ENCODE measurements around the gene BAG2. TPM values are rescaled to one million over a fixed set of nuclear protein-coding genes. Genes with fewer than 3 reads are reported as not detected.
A peak's percentile ranks its signal among the peaks of the same experiment; 100 is the strongest.

The BAG2 gene
- 6.3 and 8.2 TPM in 2 replicates for polyA plus RNA-seq (2014; cell fraction: cytosol; rRNA removed)
- 4.4 and 5.0 TPM in 2 replicates for polyA plus RNA-seq (2014; cell fraction: nucleus; rRNA removed)

- peak; percentile 86 for DNase-seq (ENCODE audit: low spot score)
Observed at GRCh38 chr6:57172136-57173055, at the start of gene BAG2. TSS of gene BAG2 (plus strand) at chr6:57172326. CDS start at chr6:57172698, 372 bp downstream.

- DNase-seq (ENCODE audit: low spot score), result no peak
Observed at GRCh38 chr6:57123111-57123510, 49.0 kb upstream of the BAG2 start.

GRCh38 chr6:57127763-57128162 is 44.4 kb upstream of the BAG2 start:
- no peak for DNase-seq (ENCODE audit: low spot score)

- DNase-seq (ENCODE audit: low spot score), result peak; percentile 16
Observed at GRCh38 chr6:57130661-57131177, 41.4 kb upstream of the BAG2 start.

GRCh38 chr6:57134954-57135353 is 37.2 kb upstream of the BAG2 start:
- DNase-seq (ENCODE audit: low spot score), result peak; percentile 97

- DNase-seq (ENCODE audit: low spot score), result peak; percentile 80
Observed at GRCh38 chr6:57135885-57136284, 36.2 kb upstream of the BAG2 start.

- no peak for DNase-seq (ENCODE audit: low spot score)
Observed at GRCh38 chr6:57137350-57137749, 34.8 kb upstream of the BAG2 start.

- DNase-seq (ENCODE audit: low spot score), result no peak
Observed at GRCh38 chr6:57138026-57138425, 34.1 kb upstream of the BAG2 start.

GRCh38 chr6:57141451-57142177 is 30.5 kb upstream of the BAG2 start:
- DNase-seq (ENCODE audit: low spot score), result no peak

- DNase-seq (ENCODE audit: low spot score), result no peak
Observed at GRCh38 chr6:57142178-57142525, 30.0 kb upstream of the BAG2 start.

GRCh38 chr6:57143690-57144089 is 28.4 kb upstream of the BAG2 start:
- no peak for DNase-seq (ENCODE audit: low spot score)

- no peak for DNase-seq (ENCODE audit: low spot score)
Observed at GRCh38 chr6:57147401-57147800, 24.7 kb upstream of the BAG2 start.

- DNase-seq (ENCODE audit: low spot score), result no peak
Observed at GRCh38 chr6:57147955-57148858, 23.9 kb upstream of the BAG2 start.

- DNase-seq (ENCODE audit: low spot score), result no peak
Observed at GRCh38 chr6:57158658-57159057, 13.5 kb upstream of the BAG2 start.

GRCh38 chr6:57159127-57159526 is 13.0 kb upstream of the BAG2 start:
- DNase-seq (ENCODE audit: low spot score), result no peak

GRCh38 chr6:57162028-57162427 is 10.1 kb upstream of the BAG2 start:
- no peak for DNase-seq (ENCODE audit: low spot score)

GRCh38 chr6:57162516-57162915 is 9.6 kb upstream of the BAG2 start:
- no peak for DNase-seq (ENCODE audit: low spot score)

GRCh38 chr6:57163956-57164355 is 8.2 kb upstream of the BAG2 start:
- no peak for DNase-seq (ENCODE audit: low spot score)

GRCh38 chr6:57165080-57165479 is 7.0 kb upstream of the BAG2 start:
- no peak for DNase-seq (ENCODE audit: low spot score)

- no peak for DNase-seq (ENCODE audit: low spot score)
Observed at GRCh38 chr6:57173056-57173885, 1.1 kb downstream of the BAG2 start.
